B cell (primary cell): ENCODE results near the gene SUPV3L1. TPM values are rescaled to one million over a fixed set of nuclear protein-coding genes. Genes with fewer than 3 reads are reported as not detected.
A peak's percentile ranks its signal among the peaks of the same experiment; 100 is the strongest.

ENCODE experiments used
- ATAC-seq: fragments of 200-7000 bp; cut with Tn5 transposase; one replicate; pipeline ENCODE4 v1.10.0; 2021; ENCODE audit warnings: low read depth, mild to moderate bottlenecking, moderate number of reproducible peaks, moderate library complexity
- CTCF ChIA-PET: fragments of 350-600 bp; sonication (Branson Sonifier 250); formaldehyde crosslinking; loops from one replicate; lab custom pipeline; 2021; ENCODE audit warnings: antibody characterized with exemption, inconsistent platforms; lab: Charles Lee
- POLR2A ChIA-PET: fragments of 350-600 bp; sonication (Branson Sonifier 250); formaldehyde crosslinking; loops from one replicate; lab custom pipeline; 2021; ENCODE audit warnings: antibody characterized with exemption; lab: Charles Lee
- DNase-seq: peaks from one replicate; pipeline ENCODE4 v3.0.0; 2013
- H2AFZ ChIP-seq: 2 replicates; pipeline ENCODE4 v1.6.1; 2012; ENCODE audit warnings: mild to moderate bottlenecking, low read depth, low read length; ENCODE audit not compliant: insufficient read depth, poor library complexity, severe bottlenecking
- H3K27ac ChIP-seq, 2 donors: 1 replicate in 1 of 2; 2 replicates in 1 of 2; pipeline ENCODE4 v1.5.1; 2012 to 2013; ENCODE audit warnings: low read length in 2 of 2, mild to moderate bottlenecking in 2 of 2, moderate library complexity in 1 of 2
- H3K27me3 ChIP-seq, 4 experiments: fragments of 200-600 bp in 1 of 4; sonication (generic) in 1 of 4; replicated peaks in 1 of 4; 1 replicate in 2 of 4; 2 replicates in 2 of 4; pipeline versions ENCODE4 v1.6.1 to v1.7.0; 2013 to 2016; ENCODE audit warnings: low read length in 3 of 4, mild to moderate bottlenecking in 2 of 4, mixed read lengths in 1 of 4, moderate library complexity in 1 of 4; ENCODE audit not compliant: insufficient read depth in 4 of 4, control insufficient read depth in 3 of 4; ENCODE audit errors: control extremely low read depth in 1 of 4
- H3K36me3 ChIP-seq, 2 experiments: replicated peaks in 1 of 2; 1 replicate in 1 of 2; 2 replicates in 1 of 2; pipeline versions ENCODE4 v1.6.1 to v1.7.1; 2013; ENCODE audit warnings: low read length in 1 of 2; ENCODE audit not compliant: insufficient read depth in 2 of 2, control insufficient read depth in 1 of 2; ENCODE audit errors: control extremely low read depth in 1 of 2, extremely low read depth in 1 of 2
- H3K4me1 ChIP-seq, 2 donors: fragments of 200-600 bp in 1 of 2; sonication (generic) in 1 of 2; 1 replicate in 1 of 2; 2 replicates in 1 of 2; pipeline versions ENCODE4 v1.5.1 to v1.6.1; 2013 to 2017; ENCODE audit warnings: low read length in 2 of 2; ENCODE audit not compliant: control insufficient read depth in 2 of 2, insufficient read depth in 2 of 2
- H3K4me2 ChIP-seq: replicated peaks from 2 replicates; pipeline ENCODE3; 2012; ENCODE audit warnings: mild to moderate bottlenecking, low read depth, low read length; ENCODE audit not compliant: poor library complexity, severe bottlenecking
- H3K4me3 ChIP-seq, 5 experiments: fragments of 200-600 bp in 1 of 5; sonication (generic) in 1 of 5; 1 replicate in 3 of 5; 2 replicates in 2 of 5; pipeline versions ENCODE4 v1.5.1 to v1.7.0; 2011 to 2016; ENCODE audit warnings: low read length in 4 of 5, mild to moderate bottlenecking in 4 of 5, low read depth in 2 of 5, control low read depth in 1 of 5, moderate library complexity in 1 of 5; ENCODE audit not compliant: insufficient read depth in 1 of 5; ENCODE audit errors: control extremely low read depth in 1 of 5, extremely low read depth in 1 of 5
- H3K79me2 ChIP-seq: fragments of 200-600 bp; sonication (generic); one replicate; pipeline ENCODE4 v1.6.0; 2016; ENCODE audit warnings: low read length; ENCODE audit not compliant: control insufficient read depth, insufficient read depth
- H3K9ac ChIP-seq: fragments of 200-600 bp; sonication (generic); 2 replicates; pipeline ENCODE4 v1.6.1; 2017; ENCODE audit warnings: mild to moderate bottlenecking, low read length, moderate library complexity
- H3K9me3 ChIP-seq, 3 donors: one replicate each; pipeline versions ENCODE4 v1.6.1 to v1.7.1; 2013; ENCODE audit warnings: low read length in 2 of 3; ENCODE audit not compliant: control insufficient read depth in 2 of 3, insufficient read depth in 1 of 3; ENCODE audit errors: control extremely low read depth in 1 of 3
- H4K20me1 ChIP-seq: 2 replicates; pipeline ENCODE4 v1.6.0; 2012; ENCODE audit warnings: mild to moderate bottlenecking, low read length; ENCODE audit not compliant: insufficient read depth, control insufficient read depth, poor library complexity, severe bottlenecking
- H3K27ac Mint-ChIP-seq: one replicate; pipeline ENCODE4 v1.8.0; 2021; ENCODE audit warnings: mixed read lengths
- H3K27me3 Mint-ChIP-seq: one replicate; pipeline ENCODE4 v1.8.0; 2021; ENCODE audit warnings: mixed read lengths
- H3K4me1 Mint-ChIP-seq: one replicate; pipeline ENCODE4 v1.8.0; 2021; ENCODE audit warnings: mixed read lengths
- H3K4me3 Mint-ChIP-seq: one replicate; pipeline ENCODE4 v1.8.0; 2021; ENCODE audit warnings: mixed read lengths
- H3K9me3 Mint-ChIP-seq: one replicate; pipeline ENCODE4 v1.8.0; 2022; ENCODE audit warnings: mixed read lengths; ENCODE audit not compliant: insufficient read depth
- CTCF ChIP-seq: fragments of 200-600 bp; IDR thresholded peaks from one replicate; pipeline ENCODE4 v1.8.0; 2022; ENCODE audit warnings: antibody characterized with exemption, mild to moderate bottlenecking
- EZH2 ChIP-seq: IDR thresholded peaks from 2 replicates; pipeline ENCODE4 v1.6.1; 2012; ENCODE audit warnings: borderline replicate concordance, low read depth, mild to moderate bottlenecking, moderate library complexity, low read length; ENCODE audit not compliant: insufficient read depth, poor library complexity, severe bottlenecking
- WGBS: methylation state at CpG from one replicate; pipeline ENCODE4 v1.1.5; 2013; ENCODE audit warnings: missing lambda C conversion rate; ENCODE audit not compliant: insufficient coverage; 5-methylcytosine and 5-hydroxymethylcytosine counted together
- intact Hi-C: fragments of 100-400 bp; cut with micrococcal nuclease; formaldehyde crosslinking; loops from one replicate; pipeline ENCODE4 v1.10.0; 2022
- polyA plus RNA-seq: library from polyadenylated mRNA; depleted of rRNA; stranded (reverse); fragments of >200 nt; gene quantifications from 2 replicates; pipeline ENCODE4 v1.2.3, GENCODE V29; 2012
- total RNA-seq, 2 donors: library from RNA; stranded (reverse); fragments of 120-200 nt in 1 of 2; gene quantifications; 1 replicate in 1 of 2; 2 replicates in 1 of 2; pipeline versions ENCODE4 v1.2.3 to v1.2.4, GENCODE V29; 2013 to 2022

Gene SUPV3L1
- total and polyA plus RNA-seq, 2 donors (not counting 1 experiment from before 2014, with no cell fraction given), result 33.6 to 37.1 TPM

GRCh38 chr10:69224862-69225657 is 45.0 kb downstream of the SUPV3L1 start:
- CTCF ChIA-PET, result interaction anchor here (1.2 kb wide), 1 partner anchor 11 kb away, joined by 3 read pairs; no protein-coding TSS in a partner anchor

More at GRCh38 chr10:69224862-69225657, 45.0 kb downstream of the SUPV3L1 start:
- DNase-seq (no peak), ATAC-seq (no peak)
- TF ChIP-seq EZH2 (no peak), CTCF (no peak)
- H3K27me3 Mint-ChIP-seq, result no peaks in the 10 kb centered on the region
- Histone ChIP-seq H3K36me3 (no peaks in the 10 kb centered on the region), H3K4me2 (no peak overlapping the region), H3K9me3 (no peaks in the 10 kb centered on the region), H3K4me3 (no peak overlapping the region), H3K27ac (no peak overlapping the region), H3K79me2 (no peaks in the 10 kb centered on the region), H2AFZ (peak overlapping the region; percentile 14), H3K9ac (no peak overlapping the region), H3K27me3 (no peaks in the 10 kb centered on the region), H4K20me1 (no peaks in the 10 kb centered on the region), H3K4me1 (peaks cover 39 to 50% of the 10 kb centered on the region in 2 donors)
- WGBS, result 83% methylated on average over 8 of the region's 10 CpGs
- POLR2A ChIA-PET, result no interaction called here
- intact Hi-C loops, result loop anchor here (5.0 kb wide), 1 partner anchor 103 kb away; the partner anchor contains the start of gene VPS26A
- H3K4me3 Mint-ChIP-seq, result no peak overlapping the region
- H3K9me3 Mint-ChIP-seq, result no peaks in the 10 kb centered on the region
- H3K27ac Mint-ChIP-seq, result peak overlapping the region; percentile 12
- peaks cover 51% of the 10 kb centered on the region for H3K4me1 Mint-ChIP-seq
